GM23338 (cell line): Measurements from ENCODE around the gene PJA2. TPM values are rescaled to one million over a fixed set of nuclear protein-coding genes. Genes with fewer than 3 reads are reported as not detected.

ENCODE experiments used
- CREB1 ChIP-seq: fragments of 250-450 bp; sonication (Bioruptor Pico); IDR thresholded peaks from 2 replicates; pipeline ENCODE4 v1.5.0; 2020; ENCODE audit warnings: low read depth, mild to moderate bottlenecking, moderate library complexity
- EZH2 ChIP-seq: fragments of 200-600 bp; sonication (generic); IDR thresholded peaks from one replicate; pipeline ENCODE4 v1.8.0; 2017; ENCODE audit warnings: antibody characterized with exemption, mild to moderate bottlenecking, low read depth; ENCODE audit not compliant: unreplicated experiment
- NANOG ChIP-seq: IDR thresholded peaks from 2 replicates; pipeline ENCODE4 v1.6.1; 2016; ENCODE audit warnings: antibody characterized with exemption, borderline replicate concordance
- POLR2AphosphoS5 ChIP-seq: IDR thresholded peaks from 2 replicates; pipeline ENCODE4 v1.6.1; 2016; ENCODE audit warnings: antibody characterized with exemption, low read depth
- STAT1 ChIP-seq: IDR thresholded peaks from one replicate; pipeline ENCODE4 v1.6.1; 2016; ENCODE audit warnings: antibody characterized with exemption; ENCODE audit not compliant: unreplicated experiment
- ZNF114 ChIP-seq: fragments of 250-450 bp; sonication (Bioruptor Pico); IDR thresholded peaks from 2 replicates; pipeline ENCODE4 v1.5.0; 2020; ENCODE audit warnings: mild to moderate bottlenecking, moderate library complexity
- ZNF331 ChIP-seq: fragments of 250-450 bp; sonication (Bioruptor Pico); IDR thresholded peaks from 2 replicates; pipeline ENCODE4 v1.5.0; 2020; ENCODE audit warnings: low read depth, mild to moderate bottlenecking, moderate library complexity
- polyA plus RNA-seq: library from polyadenylated mRNA; unstranded; fragments of >200 nt; fragmentation: Nextera tagmentation; extraction: Ambion mirVana; gene quantifications from 2 replicates; pipeline ENCODE4 v1.2.1, GENCODE V29; 2016
- total RNA-seq: library from RNA; depleted of rRNA; stranded (reverse); fragments of >200 nt; shearing (Covaris generic); gene quantifications from 2 replicates; pipeline ENCODE4 v1.2.3, GENCODE V29; 2014
- TF ChIP-seq, protein P1 (sequence below): fragments of 250-450 bp; sonication (Bioruptor Pico); IDR thresholded peaks from 2 replicates; pipeline ENCODE4 v1.5.0; 2020; ENCODE audit warnings: mild to moderate bottlenecking, moderate library complexity
- TF ChIP-seq, protein P2 (sequence below), 2 experiments: fragments of 200-600 bp in 1 of 2; sonication (generic) in 1 of 2; conservative IDR thresholded peaks; 2 replicates each; pipeline versions ENCODE4 v1.5.1 to v1.6.1; 2016 to 2017; ENCODE audit warnings: antibody characterized with exemption in 2 of 2, low read depth in 2 of 2, mild to moderate bottlenecking in 2 of 2, moderate library complexity in 1 of 2
- TF ChIP-seq, protein P3 (sequence below): IDR thresholded peaks from 2 replicates; pipeline ENCODE4 v1.6.1; 2016; ENCODE audit warnings: antibody characterized with exemption

Gene PJA2
- total and polyA plus RNA-seq, 2 experiments from 2014 or later = 31.5 to 65.3 TPM

DNA sequence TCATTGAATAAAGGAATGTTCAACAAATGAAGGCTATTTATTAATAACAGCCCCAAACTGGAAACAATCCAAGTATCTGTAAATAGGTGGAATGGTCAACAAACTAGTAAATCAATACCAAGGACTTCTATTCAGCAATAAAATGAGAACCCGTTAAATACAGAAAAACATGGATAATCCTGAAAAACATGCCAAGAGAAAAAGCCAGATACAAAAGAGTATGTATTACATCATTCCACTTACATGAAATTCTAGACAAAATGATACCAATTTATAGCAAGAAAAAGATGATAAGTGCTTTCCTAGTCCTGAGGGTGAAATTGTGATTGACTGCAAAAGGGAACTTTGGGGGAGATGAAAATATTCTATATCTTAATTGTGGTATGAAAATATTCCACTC is 3.1 kb downstream of the PJA2 start (continued):
- TF ChIP-seq, protein P1, sequence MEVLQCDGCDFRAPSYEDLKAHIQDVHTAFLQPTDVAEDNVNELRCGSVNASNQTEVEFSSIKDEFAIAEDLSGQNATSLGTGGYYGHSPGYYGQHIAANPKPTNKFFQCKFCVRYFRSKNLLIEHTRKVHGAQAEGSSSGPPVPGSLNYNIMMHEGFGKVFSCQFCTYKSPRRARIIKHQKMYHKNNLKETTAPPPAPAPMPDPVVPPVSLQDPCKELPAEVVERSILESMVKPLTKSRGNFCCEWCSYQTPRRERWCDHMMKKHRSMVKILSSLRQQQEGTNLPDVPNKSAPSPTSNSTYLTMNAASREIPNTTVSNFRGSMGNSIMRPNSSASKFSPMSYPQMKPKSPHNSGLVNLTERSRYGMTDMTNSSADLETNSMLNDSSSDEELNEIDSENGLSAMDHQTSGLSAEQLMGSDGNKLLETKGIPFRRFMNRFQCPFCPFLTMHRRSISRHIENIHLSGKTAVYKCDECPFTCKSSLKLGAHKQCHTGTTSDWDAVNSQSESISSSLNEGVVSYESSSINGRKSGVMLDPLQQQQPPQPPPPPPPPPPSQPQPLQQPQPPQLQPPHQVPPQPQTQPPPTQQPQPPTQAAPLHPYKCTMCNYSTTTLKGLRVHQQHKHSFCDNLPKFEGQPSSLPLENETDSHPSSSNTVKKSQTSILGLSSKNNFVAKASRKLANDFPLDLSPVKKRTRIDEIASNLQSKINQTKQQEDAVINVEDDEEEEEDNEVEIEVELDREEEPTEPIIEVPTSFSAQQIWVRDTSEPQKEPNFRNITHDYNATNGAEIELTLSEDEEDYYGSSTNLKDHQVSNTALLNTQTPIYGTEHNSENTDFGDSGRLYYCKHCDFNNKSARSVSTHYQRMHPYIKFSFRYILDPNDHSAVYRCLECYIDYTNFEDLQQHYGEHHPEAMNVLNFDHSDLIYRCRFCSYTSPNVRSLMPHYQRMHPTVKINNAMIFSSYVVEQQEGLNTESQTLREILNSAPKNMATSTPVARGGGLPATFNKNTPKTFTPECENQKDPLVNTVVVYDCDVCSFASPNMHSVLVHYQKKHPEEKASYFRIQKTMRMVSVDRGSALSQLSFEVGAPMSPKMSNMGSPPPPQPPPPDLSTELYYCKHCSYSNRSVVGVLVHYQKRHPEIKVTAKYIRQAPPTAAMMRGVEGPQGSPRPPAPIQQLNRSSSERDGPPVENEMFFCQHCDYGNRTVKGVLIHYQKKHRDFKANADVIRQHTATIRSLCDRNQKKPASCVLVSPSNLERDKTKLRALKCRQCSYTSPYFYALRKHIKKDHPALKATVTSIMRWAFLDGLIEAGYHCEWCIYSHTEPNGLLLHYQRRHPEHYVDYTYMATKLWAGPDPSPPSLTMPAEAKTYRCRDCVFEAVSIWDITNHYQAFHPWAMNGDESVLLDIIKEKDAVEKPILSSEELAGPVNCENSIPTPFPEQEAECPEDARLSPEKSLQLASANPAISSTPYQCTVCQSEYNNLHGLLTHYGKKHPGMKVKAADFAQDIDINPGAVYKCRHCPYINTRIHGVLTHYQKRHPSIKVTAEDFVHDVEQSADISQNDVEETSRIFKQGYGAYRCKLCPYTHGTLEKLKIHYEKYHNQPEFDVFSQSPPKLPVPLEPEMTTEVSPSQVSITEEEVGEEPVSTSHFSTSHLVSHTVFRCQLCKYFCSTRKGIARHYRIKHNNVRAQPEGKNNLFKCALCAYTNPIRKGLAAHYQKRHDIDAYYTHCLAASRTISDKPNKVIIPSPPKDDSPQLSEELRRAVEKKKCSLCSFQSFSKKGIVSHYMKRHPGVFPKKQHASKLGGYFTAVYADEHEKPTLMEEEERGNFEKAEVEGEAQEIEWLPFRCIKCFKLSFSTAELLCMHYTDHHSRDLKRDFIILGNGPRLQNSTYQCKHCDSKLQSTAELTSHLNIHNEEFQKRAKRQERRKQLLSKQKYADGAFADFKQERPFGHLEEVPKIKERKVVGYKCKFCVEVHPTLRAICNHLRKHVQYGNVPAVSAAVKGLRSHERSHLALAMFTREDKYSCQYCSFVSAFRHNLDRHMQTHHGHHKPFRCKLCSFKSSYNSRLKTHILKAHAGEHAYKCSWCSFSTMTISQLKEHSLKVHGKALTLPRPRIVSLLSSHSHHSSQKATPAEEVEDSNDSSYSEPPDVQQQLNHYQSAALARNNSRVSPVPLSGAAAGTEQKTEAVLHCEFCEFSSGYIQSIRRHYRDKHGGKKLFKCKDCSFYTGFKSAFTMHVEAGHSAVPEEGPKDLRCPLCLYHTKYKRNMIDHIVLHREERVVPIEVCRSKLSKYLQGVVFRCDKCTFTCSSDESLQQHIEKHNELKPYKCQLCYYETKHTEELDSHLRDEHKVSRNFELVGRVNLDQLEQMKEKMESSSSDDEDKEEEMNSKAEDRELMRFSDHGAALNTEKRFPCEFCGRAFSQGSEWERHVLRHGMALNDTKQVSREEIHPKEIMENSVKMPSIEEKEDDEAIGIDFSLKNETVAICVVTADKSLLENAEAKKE (CRISPR knock-in tag) = no peak
- no peak for TF ChIP-seq STAT1
- TF ChIP-seq EZH2 = no peak
- no peak for TF ChIP-seq CREB1 (CRISPR knock-in tag)
- TF ChIP-seq NANOG = no peak
- TF ChIP-seq ZNF114 = no peak
- TF ChIP-seq POLR2AphosphoS5 = no peak
- TF ChIP-seq, protein P2, sequence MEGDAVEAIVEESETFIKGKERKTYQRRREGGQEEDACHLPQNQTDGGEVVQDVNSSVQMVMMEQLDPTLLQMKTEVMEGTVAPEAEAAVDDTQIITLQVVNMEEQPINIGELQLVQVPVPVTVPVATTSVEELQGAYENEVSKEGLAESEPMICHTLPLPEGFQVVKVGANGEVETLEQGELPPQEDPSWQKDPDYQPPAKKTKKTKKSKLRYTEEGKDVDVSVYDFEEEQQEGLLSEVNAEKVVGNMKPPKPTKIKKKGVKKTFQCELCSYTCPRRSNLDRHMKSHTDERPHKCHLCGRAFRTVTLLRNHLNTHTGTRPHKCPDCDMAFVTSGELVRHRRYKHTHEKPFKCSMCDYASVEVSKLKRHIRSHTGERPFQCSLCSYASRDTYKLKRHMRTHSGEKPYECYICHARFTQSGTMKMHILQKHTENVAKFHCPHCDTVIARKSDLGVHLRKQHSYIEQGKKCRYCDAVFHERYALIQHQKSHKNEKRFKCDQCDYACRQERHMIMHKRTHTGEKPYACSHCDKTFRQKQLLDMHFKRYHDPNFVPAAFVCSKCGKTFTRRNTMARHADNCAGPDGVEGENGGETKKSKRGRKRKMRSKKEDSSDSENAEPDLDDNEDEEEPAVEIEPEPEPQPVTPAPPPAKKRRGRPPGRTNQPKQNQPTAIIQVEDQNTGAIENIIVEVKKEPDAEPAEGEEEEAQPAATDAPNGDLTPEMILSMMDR (conservative IDR thresholded peaks at IDR 0.05; ENCODE audit: low read depth in 2 of 2) = no peak
- no peak for TF ChIP-seq ZNF331 (CRISPR knock-in tag)
- TF ChIP-seq, protein P3, sequence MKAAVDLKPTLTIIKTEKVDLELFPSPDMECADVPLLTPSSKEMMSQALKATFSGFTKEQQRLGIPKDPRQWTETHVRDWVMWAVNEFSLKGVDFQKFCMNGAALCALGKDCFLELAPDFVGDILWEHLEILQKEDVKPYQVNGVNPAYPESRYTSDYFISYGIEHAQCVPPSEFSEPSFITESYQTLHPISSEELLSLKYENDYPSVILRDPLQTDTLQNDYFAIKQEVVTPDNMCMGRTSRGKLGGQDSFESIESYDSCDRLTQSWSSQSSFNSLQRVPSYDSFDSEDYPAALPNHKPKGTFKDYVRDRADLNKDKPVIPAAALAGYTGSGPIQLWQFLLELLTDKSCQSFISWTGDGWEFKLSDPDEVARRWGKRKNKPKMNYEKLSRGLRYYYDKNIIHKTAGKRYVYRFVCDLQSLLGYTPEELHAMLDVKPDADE = no peak
